Measurements from ENCODE around the gene SLC43A2. TPM values are rescaled to one million over a fixed set of nuclear protein-coding genes. Genes with fewer than 3 reads are reported as not detected.
A peak's percentile ranks its signal among the peaks of the same experiment; 100 is the strongest.

SLC43A2 gene
- total RNA-seq, 1 experiment from 2014 or later = 3.3 TPM

DNA sequence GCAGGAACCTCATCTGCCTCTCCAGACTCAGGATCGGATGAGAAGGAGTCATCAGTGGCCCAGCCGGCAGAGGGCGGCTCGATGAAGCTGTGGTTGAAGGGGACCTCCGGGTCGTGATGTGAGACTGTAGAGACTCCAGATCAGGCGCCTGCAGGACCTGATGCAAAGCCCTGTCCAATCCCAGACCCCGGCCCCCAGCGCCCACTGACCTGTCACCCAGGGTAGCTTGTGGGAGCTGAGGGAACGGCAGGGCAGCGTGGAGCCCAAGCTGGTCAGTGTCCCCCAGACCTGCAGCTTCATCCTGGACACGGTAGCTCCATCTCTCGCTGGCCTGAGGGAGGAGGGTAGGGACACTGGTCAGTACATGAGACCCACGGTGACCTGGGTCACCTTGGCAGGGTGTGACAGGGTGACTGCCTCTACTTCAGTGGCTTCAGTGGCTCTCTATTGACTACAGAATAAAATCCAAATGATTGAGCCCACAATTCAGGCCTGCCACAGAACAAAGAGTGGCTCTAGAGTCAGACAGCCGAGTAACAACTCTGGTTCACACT, 8.2 kb upstream of the SLC43A2 start:
- BruUV-seq (replicated peaks) = no TSS peak
- Mint-ChIP-seq H3K4me3 (ENCODE audit: low read depth, unreplicated experiment) (no peak overlapping the region), H3K9me3 (ENCODE audit: low read depth, unreplicated experiment) (no peaks in the 10 kb centered on the region), H3K36me3 (ENCODE audit: insufficient read depth, unreplicated experiment) (no peaks in the 10 kb centered on the region), H3K27ac (ENCODE audit: unreplicated experiment) (no peak overlapping the region), H3K27me3 (ENCODE audit: unreplicated experiment) (peaks cover 5% of the 10 kb centered on the region), H3K4me1 (ENCODE audit: low read depth, unreplicated experiment) (no peaks in the 10 kb centered on the region)
- DNase-seq = no peak
- CTCF ChIA-PET = interaction anchor here (0.7 kb wide), 1 partner anchor 183 kb away, joined by 3 read pairs; no protein-coding TSS in a partner anchor
- TF ChIP-seq, protein P1, sequence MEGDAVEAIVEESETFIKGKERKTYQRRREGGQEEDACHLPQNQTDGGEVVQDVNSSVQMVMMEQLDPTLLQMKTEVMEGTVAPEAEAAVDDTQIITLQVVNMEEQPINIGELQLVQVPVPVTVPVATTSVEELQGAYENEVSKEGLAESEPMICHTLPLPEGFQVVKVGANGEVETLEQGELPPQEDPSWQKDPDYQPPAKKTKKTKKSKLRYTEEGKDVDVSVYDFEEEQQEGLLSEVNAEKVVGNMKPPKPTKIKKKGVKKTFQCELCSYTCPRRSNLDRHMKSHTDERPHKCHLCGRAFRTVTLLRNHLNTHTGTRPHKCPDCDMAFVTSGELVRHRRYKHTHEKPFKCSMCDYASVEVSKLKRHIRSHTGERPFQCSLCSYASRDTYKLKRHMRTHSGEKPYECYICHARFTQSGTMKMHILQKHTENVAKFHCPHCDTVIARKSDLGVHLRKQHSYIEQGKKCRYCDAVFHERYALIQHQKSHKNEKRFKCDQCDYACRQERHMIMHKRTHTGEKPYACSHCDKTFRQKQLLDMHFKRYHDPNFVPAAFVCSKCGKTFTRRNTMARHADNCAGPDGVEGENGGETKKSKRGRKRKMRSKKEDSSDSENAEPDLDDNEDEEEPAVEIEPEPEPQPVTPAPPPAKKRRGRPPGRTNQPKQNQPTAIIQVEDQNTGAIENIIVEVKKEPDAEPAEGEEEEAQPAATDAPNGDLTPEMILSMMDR (IDR thresholded peaks at IDR 0.05; ENCODE audit: unreplicated experiment) = no peak
- intact Hi-C loops (cut with micrococcal nuclease; ENCODE audit: unreplicated experiment) = no loop called here

DNA sequence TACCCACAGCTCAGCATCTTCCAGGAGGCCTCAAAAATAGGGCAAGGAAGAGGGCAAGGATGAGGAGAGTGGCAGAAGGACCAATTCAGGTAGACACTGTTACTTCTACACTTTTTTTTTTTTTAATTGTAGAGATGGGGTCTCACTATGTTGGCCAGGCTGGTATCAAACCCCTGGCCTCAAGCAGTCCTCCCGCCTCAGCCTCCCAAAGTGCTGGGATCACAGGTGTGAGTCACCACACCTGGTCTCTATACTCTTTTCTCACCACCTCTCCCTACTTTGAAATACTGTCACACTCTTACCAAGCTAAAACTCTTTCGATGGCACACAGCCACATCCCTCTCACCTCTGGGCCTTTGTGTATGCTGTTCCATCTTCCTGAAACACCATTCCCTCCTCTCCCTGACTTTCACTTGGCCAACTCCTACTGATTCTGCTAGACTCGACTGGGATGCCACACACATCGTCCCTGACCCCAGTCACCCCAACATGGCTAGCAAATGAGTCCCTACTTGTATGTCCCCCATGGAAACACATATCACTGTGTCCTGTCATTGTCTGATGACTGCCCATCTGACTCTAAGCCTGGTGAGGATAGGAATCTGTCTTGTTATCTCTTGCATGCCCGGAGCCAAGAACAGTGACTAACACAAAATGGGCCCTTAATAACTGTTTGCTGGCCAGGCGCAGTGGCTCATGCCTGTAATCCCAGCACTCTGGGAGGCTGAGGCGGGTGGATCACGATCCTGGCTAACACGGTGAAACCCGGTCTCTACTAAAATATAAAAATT, 7.2 kb upstream of the SLC43A2 start:
- Mint-ChIP-seq H3K4me1 (ENCODE audit: low read depth, unreplicated experiment) (no peaks in the 10 kb centered on the region), H3K4me3 (ENCODE audit: low read depth, unreplicated experiment) (no peak overlapping the region), H3K27me3 (ENCODE audit: unreplicated experiment) (peaks cover 15% of the 10 kb centered on the region), H3K27ac (ENCODE audit: unreplicated experiment) (no peak overlapping the region), H3K36me3 (ENCODE audit: insufficient read depth, unreplicated experiment) (no peaks in the 10 kb centered on the region), H3K9me3 (ENCODE audit: low read depth, unreplicated experiment) (no peaks in the 10 kb centered on the region)
- CTCF ChIA-PET = no interaction called here
- TF ChIP-seq, protein P1 (IDR thresholded peaks at IDR 0.05; ENCODE audit: unreplicated experiment) = no peak
- BruUV-seq (replicated peaks) = no TSS peak
- intact Hi-C loops (cut with micrococcal nuclease; ENCODE audit: unreplicated experiment) = no loop called here
- no peak for DNase-seq

DNA sequence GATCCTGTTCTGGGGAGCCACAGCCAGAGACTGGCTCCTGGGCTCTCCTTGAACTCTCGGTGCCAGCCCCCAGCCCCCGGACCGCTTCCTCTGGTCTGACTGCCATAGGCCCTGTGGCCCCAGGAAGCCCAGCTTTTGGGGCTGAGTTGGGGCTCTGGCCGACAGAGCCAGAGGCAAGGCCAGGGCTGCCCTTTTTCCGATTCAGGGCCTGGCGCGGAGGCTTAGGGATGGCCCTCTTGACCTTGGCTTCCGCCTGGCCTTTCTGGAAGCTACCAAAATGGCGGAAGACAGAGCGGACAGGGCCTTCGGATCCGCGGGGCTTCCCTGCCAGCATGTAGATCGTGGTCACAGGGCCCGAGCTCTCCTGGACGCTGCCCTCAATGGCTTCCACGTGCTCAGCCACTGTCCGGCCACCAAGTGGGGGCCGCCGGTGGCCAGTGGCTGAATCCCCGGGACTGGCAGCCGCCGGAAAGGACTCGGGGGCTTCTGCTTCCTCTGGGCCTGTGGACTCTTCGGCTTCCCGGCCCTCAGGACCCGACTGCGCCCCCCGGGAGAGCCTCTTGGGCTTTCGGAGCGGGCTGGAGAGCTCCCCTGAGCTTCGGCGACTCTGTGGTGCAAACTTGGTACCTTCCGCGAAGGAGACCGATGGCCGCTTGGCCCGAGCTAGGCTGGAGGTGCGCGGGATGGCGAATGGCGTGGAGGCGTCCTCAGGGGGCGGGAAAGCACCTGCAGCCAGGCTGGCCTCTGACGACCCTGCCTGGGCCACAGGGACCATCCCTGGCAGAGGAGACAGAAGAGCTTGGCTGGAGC, 6.4 kb upstream of the SLC43A2 start:
- no peak for DNase-seq
- Mint-ChIP-seq H3K4me1 (ENCODE audit: low read depth, unreplicated experiment) (no peaks in the 10 kb centered on the region), H3K27ac (ENCODE audit: unreplicated experiment) (no peak overlapping the region), H3K9me3 (ENCODE audit: low read depth, unreplicated experiment) (no peaks in the 10 kb centered on the region), H3K4me3 (ENCODE audit: low read depth, unreplicated experiment) (no peak overlapping the region), H3K27me3 (ENCODE audit: unreplicated experiment) (peaks cover 23% of the 10 kb centered on the region), H3K36me3 (ENCODE audit: insufficient read depth, unreplicated experiment) (no peaks in the 10 kb centered on the region)
- CTCF ChIA-PET = no interaction called here
- intact Hi-C loops (cut with micrococcal nuclease; ENCODE audit: unreplicated experiment) = no loop called here
- no TSS peak for BruUV-seq (replicated peaks)
- TF ChIP-seq, protein P1 (IDR thresholded peaks at IDR 0.05; ENCODE audit: unreplicated experiment) = no peak

DNA sequence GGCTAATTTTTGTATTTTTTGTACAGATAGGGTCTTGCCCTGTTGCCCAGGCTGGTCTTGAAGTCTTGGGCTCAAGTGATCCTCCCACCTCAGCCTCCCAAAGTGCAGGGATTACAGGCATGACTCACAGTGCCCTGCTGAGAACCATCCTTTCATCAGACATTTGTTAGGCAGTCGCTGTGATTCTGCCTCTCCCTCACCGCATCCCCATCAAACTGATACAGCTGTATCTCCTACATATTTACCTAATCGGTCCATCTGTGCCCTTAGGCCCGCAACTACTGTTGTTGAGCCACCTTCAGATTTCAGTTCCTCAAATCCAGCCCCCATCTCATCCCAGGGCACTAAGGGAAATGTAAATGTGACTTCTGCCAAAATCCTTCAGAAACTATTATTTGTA, 2.0 kb upstream of the SLC43A2 start:
- no peaks in the 10 kb centered on the region for H3K9me3 Mint-ChIP-seq (ENCODE audit: low read depth, unreplicated experiment)
- peaks cover 16% of the 10 kb centered on the region for H3K36me3 Mint-ChIP-seq (ENCODE audit: insufficient read depth, unreplicated experiment)
- CTCF ChIA-PET = interaction anchor here (0.6 to 3.2 kb wide), 10 partner anchors 8 to 71 kb away, joined by 3 to 54 read pairs (median 4); partner anchors contain the start of genes PITPNA and RILP
- peak overlapping the region; percentile 45 for H3K27ac Mint-ChIP-seq (ENCODE audit: unreplicated experiment)
- no peaks in the 10 kb centered on the region for H3K4me1 Mint-ChIP-seq (ENCODE audit: low read depth, unreplicated experiment)
- no peak for DNase-seq
- H3K4me3 Mint-ChIP-seq (ENCODE audit: low read depth, unreplicated experiment) = peak overlapping the region; percentile 85
- H3K27me3 Mint-ChIP-seq (ENCODE audit: unreplicated experiment) = peaks cover 41% of the 10 kb centered on the region
- intact Hi-C loops (cut with micrococcal nuclease; ENCODE audit: unreplicated experiment) = loop anchor here (1.0 kb wide), 1 partner anchor 56 kb away; no protein-coding TSS in a partner anchor
- TF ChIP-seq, protein P1 (IDR thresholded peaks at IDR 0.05; ENCODE audit: unreplicated experiment) = no peak
- BruUV-seq (replicated peaks) = no TSS peak

Data from Calu3 (cell line).